K562 (cell line): Measurements from ENCODE around the gene EIF4E3. TPM values are rescaled to one million over a fixed set of nuclear protein-coding genes. Genes with fewer than 3 reads are reported as not detected.

Source experiments
- ATAC-seq: fragments of 200-7000 bp; cut with Tn5 transposase; 3 replicates; pipeline ENCODE4 v1.9.1; 2020; ENCODE audit warnings: moderate library complexity
- BruUV-seq: library from RNA; stranded (reverse); fragments of 400-500 nt; replicated peaks from 2 replicates; lab custom pipeline; 2021; lab: Mats Ljungman, UMichigan
- CTCF ChIA-PET: fragments of 300-600 bp; formaldehyde crosslinking; extraction: SDS; loops from one replicate; lab custom pipeline; 2021; ENCODE audit warnings: low intra/inter-chr PET ratio; lab: Yijun Ruan, JAX
- POLR2A ChIA-PET: fragments of 300-600, 350-650 bp; sonication (Branson Sonifier 250); formaldehyde crosslinking; extraction: SDS; loops from one replicate; lab custom pipeline; 2021; ENCODE audit warnings: antibody characterized with exemption, inconsistent platforms; lab: Yijun Ruan, JAX
- DNase-seq, 4 experiments: peaks; one replicate each; pipeline versions ENCODE4 v3.0.0 to v3.0.0-alpha.2; 2011 to 2018; ENCODE audit warnings: low spot score in 3 of 4, mixed read lengths in 3 of 4; ENCODE audit errors: extremely low read depth in 1 of 4
- FAIRE-seq: peaks from 2 replicates; lab custom pipeline; 2011; peaks lifted over from hg19 to GRCh38; lab: Jason Lieb, UNC
- H2AFZ ChIP-seq: 2 replicates; pipeline ENCODE4 v1.6.0; 2011; ENCODE audit warnings: low read depth, low read length, control low read depth, inconsistent platforms
- H3K27ac ChIP-seq: fragments of 200-600 bp; 3 replicates; pipeline ENCODE4 v1.8.0; 2011; ENCODE audit warnings: low read depth, mild to moderate bottlenecking, control low read depth, inconsistent platforms, low read length, moderate library complexity, mixed read lengths; ENCODE audit errors: extremely low read depth
- H3K27me3 ChIP-seq, 2 experiments: fragments of 300-600 bp in 1 of 2; 2 replicates in 1 of 2; 3 replicates in 1 of 2; pipeline versions ENCODE4 v1.6.0 to v1.8.0; 2011; ENCODE audit warnings: inconsistent platforms in 2 of 2, low read length in 2 of 2, mild to moderate bottlenecking in 1 of 2, mixed read lengths in 1 of 2, moderate library complexity in 1 of 2; ENCODE audit not compliant: control insufficient read depth in 2 of 2, insufficient read depth in 2 of 2
- H3K36me3 ChIP-seq: fragments of 300-600 bp; 3 replicates; pipeline ENCODE4 v1.8.0; 2011; ENCODE audit warnings: mild to moderate bottlenecking, low read length, inconsistent platforms; ENCODE audit not compliant: control insufficient read depth, insufficient read depth
- H3K4me1 ChIP-seq, 2 experiments: fragments of 200-600 bp in 1 of 2; replicated peaks in 1 of 2; 2 replicates in 1 of 2; 3 replicates in 1 of 2; pipeline versions ENCODE4 v1.5.1 to v1.8.0; 2011; ENCODE audit warnings: inconsistent platforms in 2 of 2, low read length in 2 of 2, mild to moderate bottlenecking in 1 of 2, mixed read lengths in 1 of 2, moderate library complexity in 1 of 2; ENCODE audit not compliant: control insufficient read depth in 2 of 2, insufficient read depth in 2 of 2
- H3K4me2 ChIP-seq: 2 replicates; pipeline ENCODE4 v1.6.1; 2011; ENCODE audit warnings: low read length, control low read depth, inconsistent platforms, mixed read lengths; ENCODE audit not compliant: insufficient read depth
- H3K4me3 ChIP-seq: fragments of 200-600 bp; sonication (generic), shearing (Covaris generic); 2 replicates; pipeline ENCODE4 v1.5.1; 2016; ENCODE audit warnings: control low read depth, inconsistent platforms
- H3K79me2 ChIP-seq: fragments of 200-600 bp; 3 replicates; pipeline ENCODE4 v1.8.0; 2011; ENCODE audit warnings: low read length, inconsistent platforms; ENCODE audit not compliant: control insufficient read depth, insufficient read depth
- H3K9ac ChIP-seq, 2 experiments: 2 replicates each; pipeline versions ENCODE4 v1.6.0 to v1.6.1; 2011; ENCODE audit warnings: low read depth in 2 of 2, low read length in 2 of 2, control low read depth in 1 of 2, inconsistent platforms in 1 of 2, mild to moderate bottlenecking in 1 of 2, mixed read lengths in 1 of 2; ENCODE audit not compliant: insufficient read depth in 1 of 2
- H3K9me1 ChIP-seq: one replicate; pipeline ENCODE4 v1.6.0; 2011; ENCODE audit warnings: inconsistent platforms, mild to moderate bottlenecking, low read length, moderate library complexity; ENCODE audit not compliant: control insufficient read depth, insufficient read depth
- H3K9me3 ChIP-seq: replicated peaks from 2 replicates; pipeline ENCODE4 v1.5.1; 2011; ENCODE audit warnings: low read depth, low read length, inconsistent platforms; ENCODE audit not compliant: control insufficient read depth, insufficient read depth
- H4K20me1 ChIP-seq: replicated peaks from 2 replicates; pipeline ENCODE4 v1.6.1; 2011; ENCODE audit warnings: low read length, inconsistent platforms, mixed read lengths; ENCODE audit not compliant: control insufficient read depth, insufficient read depth
- CBX1 ChIP-seq: sonication (generic); IDR thresholded peaks from 2 replicates; pipeline ENCODE4 v1.6.1; 2016; ENCODE audit warnings: antibody characterized with exemption, low read depth, mild to moderate bottlenecking
- CCNT2 ChIP-seq: IDR thresholded peaks from 2 replicates; pipeline ENCODE4 v1.6.1; 2011; ENCODE audit warnings: borderline replicate concordance, low read depth, mild to moderate bottlenecking, moderate library complexity, mixed read lengths, low read length; ENCODE audit not compliant: insufficient read length; ENCODE audit errors: extremely low read depth
- E2F3 ChIP-seq: fragments of 250-450 bp; sonication (Bioruptor Pico); IDR thresholded peaks from 2 replicates; pipeline ENCODE4 v1.4.0; 2020; ENCODE audit warnings: mild to moderate bottlenecking
- GABPA ChIP-seq: fragments of 200-800 bp; sonication (Bioruptor generic); conservative IDR thresholded peaks from 2 replicates; pipeline ENCODE4 v1.6.1; 2016; ENCODE audit warnings: low read depth, missing genetic modification characterization, missing compliant biosample characterization
- KDM4B ChIP-seq, 2 experiments: fragments of 450-650 bp in 1 of 2; sonication (generic) in 1 of 2; IDR thresholded peaks; 2 replicates each; pipeline ENCODE4 v1.6.1; 2016 to 2017; ENCODE audit warnings: borderline replicate concordance in 2 of 2, antibody characterized with exemption in 1 of 2, low read depth in 1 of 2, mild to moderate bottlenecking in 1 of 2
- POLR2A ChIP-seq: fragments of 450-650 bp; conservative IDR thresholded peaks from 2 replicates; pipeline ENCODE4 v1.6.1; 2016
- RBM34 ChIP-seq: fragments of 200-400 bp; formaldehyde crosslinking; IDR thresholded peaks from 2 replicates; pipeline ENCODE4 v1.6.1; 2018; ENCODE audit warnings: low read length, borderline replicate concordance; ENCODE audit not compliant: insufficient read depth
- SMARCB1 ChIP-seq: IDR thresholded peaks from 2 replicates; pipeline ENCODE4 v1.6.1; 2011; ENCODE audit warnings: improper control_type of control experiment, low read depth; ENCODE audit not compliant: insufficient read length
- SMARCE1 ChIP-seq: fragments of 450-650 bp; IDR thresholded peaks from 2 replicates; pipeline ENCODE4 v1.7.1; 2016; ENCODE audit warnings: mild to moderate bottlenecking
- SRSF9 ChIP-seq: fragments of 200-400 bp; formaldehyde crosslinking; IDR thresholded peaks from 2 replicates; pipeline ENCODE4 v1.6.1; 2017; ENCODE audit warnings: low read depth, low read length, borderline replicate concordance
- TEAD2 ChIP-seq: fragments of 450-650 bp; IDR thresholded peaks from 2 replicates; pipeline ENCODE4 v1.6.1; 2016; ENCODE audit warnings: missing genetic modification characterization, control low read depth, missing compliant biosample characterization
- ZNF23 ChIP-seq: fragments of 250-450 bp; sonication (Bioruptor Pico); IDR thresholded peaks from 2 replicates; pipeline ENCODE4 v1.4.0; 2020; ENCODE audit warnings: mild to moderate bottlenecking
- ZNF3 ChIP-seq: fragments of 250-450 bp; sonication (Bioruptor Pico); IDR thresholded peaks from 2 replicates; pipeline ENCODE4 v1.5.0; 2021; ENCODE audit warnings: mild to moderate bottlenecking, moderate library complexity
- ZNF79 ChIP-seq: fragments of 250-450 bp; sonication (Bioruptor Pico); IDR thresholded peaks from 2 replicates; pipeline ENCODE4 v1.4.0; 2020; ENCODE audit warnings: low read depth, mild to moderate bottlenecking, moderate library complexity
- WGBS: fragments of 100-300 bp; shearing (Covaris generic); methylation state at CpG from one replicate; pipeline ENCODE4 v1.1.6; 2016; ENCODE audit warnings: low coverage, mixed read lengths; ENCODE audit not compliant: insufficient coverage; ENCODE audit errors: missing lambda C conversion rate; 5-methylcytosine and 5-hydroxymethylcytosine counted together
- in situ Hi-C: fragments of 300-500 bp; cut with MboI; formaldehyde crosslinking; loops from 4 replicates; pipeline ENCODE4 v1.15.0; 2018; ENCODE audit warnings: inconsistent platforms, mixed read lengths
- intact Hi-C: fragments of 100-400 bp; cut with micrococcal nuclease; formaldehyde crosslinking; loops from 2 replicates; pipeline ENCODE4 v1.14.2; 2022
- polyA plus RNA-seq, 8 experiments: library from polyadenylated mRNA; depleted of rRNA in 4 of 8; stranded (reverse) in 5 of 8; unstranded in 3 of 8; fragments of >200 nt; fragmentation: Nextera tagmentation in 2 of 8; fragmentation: Illumina TruSeq in 1 of 8; extraction: Ambion mirVana in 2 of 8; extraction: Trizol in 1 of 8; gene quantifications; 2 replicates each; pipeline versions ENCODE4 v1.2.1 to v1.2.3, GENCODE V29; 2011 to 2014; ENCODE audit warnings: inconsistent platforms in 1 of 8, missing spikeins in 1 of 8
- total RNA-seq, 7 experiments: library from RNA; depleted of rRNA in 6 of 7; stranded (reverse); fragments of >200 nt in 6 of 7; fragmentation: Illumina TruSeq in 2 of 7; extraction: Trizol in 2 of 7; gene quantifications; 2 replicates each; pipeline versions ENCODE4 v1.2.1 to v1.2.3, GENCODE V29; 2011 to 2021; ENCODE audit warnings: low replicate concordance in 1 of 7
- TF ChIP-seq, protein P1 (sequence below): fragments of 250-450 bp; sonication (Bioruptor Pico); IDR thresholded peaks from 2 replicates; pipeline ENCODE4 v1.8.0; 2021; ENCODE audit warnings: borderline replicate concordance, mild to moderate bottlenecking, moderate library complexity; ENCODE audit not compliant: poor library complexity, severe bottlenecking

EIF4E3 gene
- total and polyA plus RNA-seq, 9 of the 15 experiments (the other 6 are each of a cell fraction or from before 2014, with no cell fraction given) = 0.18 to 2.5 (median 1.1) TPM

DNA sequence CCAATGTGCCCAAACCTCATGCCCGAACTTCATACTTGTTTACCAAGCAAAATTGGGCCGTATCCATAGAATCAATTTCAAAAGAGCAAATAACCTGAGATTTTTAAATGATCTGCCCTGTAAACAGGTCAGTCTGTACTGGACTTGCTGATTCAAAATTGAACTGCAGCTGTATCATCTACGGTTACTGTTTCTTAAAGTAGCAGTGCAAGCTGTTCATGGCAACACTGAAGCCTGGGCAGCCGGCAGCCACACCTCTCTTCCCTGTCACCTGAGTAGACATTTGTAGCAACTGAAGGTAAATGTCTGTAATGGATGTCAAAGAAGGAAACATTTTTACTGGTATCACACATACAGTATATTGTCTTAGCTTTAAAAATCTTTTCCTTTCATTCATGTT, 10.6 kb downstream of the EIF4E3 start:
- Histone ChIP-seq H4K20me1 (no peaks in the 10 kb centered on the region), H3K36me3 (no peaks in the 10 kb centered on the region), H3K4me2 (no peak overlapping the region), H3K79me2 (no peaks in the 10 kb centered on the region), H2AFZ (no peak overlapping the region), H3K27me3 (peaks cover 2 to 8% of the 10 kb centered on the region in 2 experiments; a peak in 3 of 5 replicates), H3K9me3 (no peaks in the 10 kb centered on the region), H3K4me1 (no peaks in the 10 kb centered on the region), H3K9ac (no peak overlapping the region), H3K27ac (no peak overlapping the region), H3K9me1 (no peaks in the 10 kb centered on the region), H3K4me3 (no peak overlapping the region)
- in situ Hi-C loops = loop anchor here (10.0 to 25.0 kb wide), 2 partner anchors 1110 to 1373 kb away; no protein-coding TSS in a partner anchor
- POLR2A ChIA-PET = no interaction called here
- CTCF ChIA-PET = no interaction called here
- WGBS = 3% methylated on average over 4 of the region's 4 CpGs
- BruUV-seq = no TSS peak
- ATAC-seq (no peak), FAIRE-seq (no peak), DNase-seq (no peak)
- TF ChIP-seq GABPA (tag) = no peak
- no peak for TF ChIP-seq POLR2A
- no peak for TF ChIP-seq SRSF9
- TF ChIP-seq ZNF23 (CRISPR knock-in tag) = no peak
- no peak for TF ChIP-seq SMARCB1
- no peak for TF ChIP-seq ZNF3 (CRISPR knock-in tag)
- intact Hi-C loops = loop anchor here (5.0 to 10.0 kb wide), 5 partner anchors 143 to 1370 kb away; no protein-coding TSS in a partner anchor

DNA sequence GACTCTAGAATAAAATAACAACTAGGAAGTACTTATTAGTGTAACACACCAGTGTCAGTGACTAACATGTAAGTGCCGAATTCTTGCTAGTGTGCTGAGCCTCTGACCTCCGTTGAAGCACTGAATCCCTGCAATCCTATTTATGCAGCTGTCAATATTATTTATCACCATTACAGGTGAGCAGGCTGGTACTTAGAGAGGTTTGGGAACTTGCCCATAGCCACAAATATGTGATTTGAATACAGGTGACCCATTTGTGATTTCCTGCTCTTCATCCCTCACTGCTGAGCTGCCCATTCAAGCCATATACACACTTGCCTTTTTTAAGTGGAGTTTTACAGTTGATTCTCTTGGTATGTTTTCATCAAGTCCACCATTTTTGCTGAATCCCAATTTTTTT, 12.2 kb downstream of the EIF4E3 start:
- ATAC-seq (no peak), FAIRE-seq (no peak), DNase-seq (no peak)
- intact Hi-C loops (loop anchor here (5.0 to 10.0 kb wide), 5 partner anchors 144 to 1372 kb away; no protein-coding TSS in a partner anchor), in situ Hi-C loops (loop anchor here (10.0 to 25.0 kb wide), 2 partner anchors 1112 to 1374 kb away; no protein-coding TSS in a partner anchor)
- BruUV-seq = no TSS peak
- no peaks in the 10 kb centered on the region for H4K20me1 ChIP-seq
- ChIA-PET CTCF (interaction anchor here (0.6 to 0.7 kb wide), 2 partner anchors 147 to 1382 kb away, joined by 3 read pairs; no protein-coding TSS in a partner anchor), POLR2A (interaction anchor here (0.6 kb wide), 1 partner anchor 300 kb away, joined by 3 read pairs; no protein-coding TSS in a partner anchor)
- no peaks in the 10 kb centered on the region for H3K36me3 ChIP-seq
- H3K79me2 ChIP-seq = no peaks in the 10 kb centered on the region
- no peaks in the 10 kb centered on the region for H3K4me1 ChIP-seq
- no peak overlapping the region for H2AFZ ChIP-seq
- no peak overlapping the region for H3K27ac ChIP-seq
- H3K9me3 ChIP-seq = no peaks in the 10 kb centered on the region
- 13% methylated on average over 2 of the region's 2 CpGs for WGBS
- H3K9ac ChIP-seq = no peak overlapping the region
- no peak overlapping the region for H3K4me2 ChIP-seq
- no peak overlapping the region for H3K4me3 ChIP-seq
- H3K27me3 ChIP-seq = peaks cover 2 to 8% of the 10 kb centered on the region in 2 experiments; a peak in 3 of 5 replicates
- no peaks in the 10 kb centered on the region for H3K9me1 ChIP-seq
- TF ChIP-seq ZNF79 (CRISPR knock-in tag) (no peak), E2F3 (CRISPR knock-in tag) (no peak), CBX1 (no peak), SMARCE1 (no peak), CCNT2 (no peak), KDM4B (IDR thresholded peaks at IDR 0.05; ENCODE audit: borderline replicate concordance in 2 of 2, low read depth in 1 of 2) (no peak), RBM34 (no peak), TEAD2 (tag) (no peak)
- TF ChIP-seq, protein P1, sequence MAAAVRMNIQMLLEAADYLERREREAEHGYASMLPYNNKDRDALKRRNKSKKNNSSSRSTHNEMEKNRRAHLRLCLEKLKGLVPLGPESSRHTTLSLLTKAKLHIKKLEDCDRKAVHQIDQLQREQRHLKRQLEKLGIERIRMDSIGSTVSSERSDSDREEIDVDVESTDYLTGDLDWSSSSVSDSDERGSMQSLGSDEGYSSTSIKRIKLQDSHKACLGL (CRISPR knock-in tag) = no peak
